HUES6 (cell line): Measurements from ENCODE around the gene CCDC177.
A peak's percentile ranks its signal among the peaks of the same experiment; 100 is the strongest.

ENCODE experiments used
- H3K27ac ChIP-seq: 2 replicates; pipeline ENCODE4 v1.7.0; 2013; ENCODE audit warnings: low read depth, mild to moderate bottlenecking, low read length, inconsistent platforms
- H3K27me3 ChIP-seq: 2 replicates; pipeline ENCODE4 v1.6.1; 2013; ENCODE audit warnings: low read length; ENCODE audit not compliant: control insufficient read depth, insufficient read depth
- H3K36me3 ChIP-seq: 2 replicates; pipeline ENCODE4 v1.6.1; 2013; ENCODE audit warnings: low read length; ENCODE audit not compliant: control insufficient read depth, insufficient read depth
- H3K4me1 ChIP-seq: 2 replicates; pipeline ENCODE4 v1.6.1; 2013; ENCODE audit warnings: low read length; ENCODE audit not compliant: control insufficient read depth, insufficient read depth
- H3K4me3 ChIP-seq: 2 replicates; pipeline ENCODE4 v1.5.1; 2013; ENCODE audit warnings: low read depth, low read length
- H3K9ac ChIP-seq: one replicate; pipeline ENCODE4 v1.6.1; 2013; ENCODE audit warnings: mild to moderate bottlenecking, low read length
- H3K9me3 ChIP-seq: 2 replicates; pipeline ENCODE4 v1.6.1; 2013; ENCODE audit warnings: low read depth, low read length; ENCODE audit not compliant: control insufficient read depth, insufficient read depth

CCDC177 gene

DNA sequence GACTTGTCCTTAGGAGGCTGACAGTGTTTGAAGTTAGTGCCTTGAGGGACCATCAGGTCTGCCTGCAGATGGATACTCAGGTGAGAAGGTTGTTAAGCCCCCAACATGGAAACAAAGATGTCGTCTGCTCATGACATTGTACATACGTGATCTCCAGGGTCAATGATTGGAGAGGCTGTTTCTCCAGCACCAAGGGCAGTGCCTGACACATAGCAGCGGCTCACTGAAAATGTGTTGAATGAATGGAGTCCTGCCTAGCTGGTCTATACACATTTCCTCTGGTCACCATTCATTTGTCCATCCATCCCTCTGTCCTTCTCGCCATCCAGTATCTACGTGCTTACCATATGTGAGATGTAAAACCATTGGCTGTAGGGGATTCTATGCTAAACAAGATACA is 7.1 kb downstream of the CCDC177 start:
- H3K9me3 ChIP-seq: peaks cover 6% of the 10 kb centered on the region; the same call in 1 of the 2 replicates
- H3K27ac ChIP-seq: no peak overlapping the region
- H3K9ac ChIP-seq: no peak overlapping the region
- peaks cover 89% of the 10 kb centered on the region for H3K27me3 ChIP-seq
- no peaks in the 10 kb centered on the region for H3K36me3 ChIP-seq
- peaks cover 5% of the 10 kb centered on the region; the same call in 1 of the 2 replicates for H3K4me1 ChIP-seq
- no peak overlapping the region for H3K4me3 ChIP-seq

DNA sequence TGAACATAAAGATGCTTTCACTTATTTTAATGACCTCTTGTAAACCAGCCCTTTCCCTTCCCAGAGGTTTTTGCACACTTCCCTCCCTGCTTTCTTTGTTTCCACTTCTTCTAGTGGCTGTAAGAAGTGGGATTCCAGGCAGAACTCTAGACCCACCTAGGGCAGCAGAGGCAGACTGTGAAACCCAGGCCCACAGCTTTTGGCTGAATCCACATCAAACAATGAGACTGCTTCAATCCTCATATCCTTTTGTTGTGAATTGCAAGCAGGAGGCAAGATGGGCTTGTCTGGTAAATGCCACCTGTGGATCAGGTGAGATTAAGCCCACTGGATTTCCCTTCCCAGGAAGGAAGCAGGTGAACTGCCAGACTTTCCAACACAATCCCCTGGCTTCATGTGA is 12.8 kb downstream of the CCDC177 start:
- Histone ChIP-seq H3K9me3 (no peaks in the 10 kb centered on the region), H3K27me3 (peaks cover 33% of the 10 kb centered on the region), H3K36me3 (no peaks in the 10 kb centered on the region), H3K4me3 (no peak overlapping the region), H3K4me1 (peaks cover 7% of the 10 kb centered on the region; the same call in 1 of the 2 replicates), H3K27ac (no peak overlapping the region), H3K9ac (no peak overlapping the region)

DNA sequence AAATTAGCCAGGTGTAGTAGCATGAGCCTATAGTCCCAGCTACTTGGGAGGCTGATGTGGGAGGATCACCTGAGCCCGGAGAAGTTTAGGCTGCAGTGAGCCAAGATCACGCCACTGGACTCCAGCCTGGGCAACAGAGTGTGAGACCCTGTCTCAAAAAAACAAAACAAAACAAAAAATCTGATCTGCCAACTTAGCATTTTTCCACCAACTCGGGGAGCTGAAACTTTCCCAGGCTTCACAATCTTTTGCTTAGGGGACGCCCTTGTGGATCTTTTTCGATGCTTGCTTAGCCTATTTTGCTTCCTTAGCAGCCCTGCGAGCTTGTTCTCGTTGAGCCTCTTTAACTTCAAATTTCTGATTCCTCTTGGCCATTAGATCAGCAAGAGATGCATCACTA is 13.8 kb downstream of the CCDC177 start:
- no peak overlapping the region for H3K27ac ChIP-seq
- H3K9me3 ChIP-seq: no peaks in the 10 kb centered on the region
- H3K9ac ChIP-seq: no peak overlapping the region
- H3K4me3 ChIP-seq: no peak overlapping the region
- H3K27me3 ChIP-seq: peaks cover 22% of the 10 kb centered on the region
- no peaks in the 10 kb centered on the region for H3K36me3 ChIP-seq
- H3K4me1 ChIP-seq: peaks cover 7% of the 10 kb centered on the region; the same call in 1 of the 2 replicates

DNA sequence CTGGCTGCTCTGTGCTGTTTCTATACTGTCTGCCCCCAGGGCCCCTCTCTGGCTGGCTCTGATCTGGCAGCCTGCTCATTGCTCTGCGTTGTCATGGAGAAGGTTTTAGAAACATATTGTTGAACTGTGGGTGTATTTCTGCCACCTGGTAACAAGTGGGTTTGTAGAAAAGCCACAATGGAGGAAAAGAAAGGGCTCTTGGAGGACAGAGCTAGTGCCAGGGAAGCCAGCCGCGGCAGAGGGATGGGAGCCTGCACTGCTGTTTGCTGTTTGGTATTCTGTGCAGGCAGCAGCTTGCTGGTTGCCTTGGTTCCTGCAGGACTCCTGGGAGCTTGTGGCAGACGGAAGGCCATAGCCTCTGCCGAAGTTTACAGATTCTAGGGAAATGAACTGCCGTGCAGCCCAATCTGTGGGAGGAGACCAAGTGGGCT is 15.1 kb downstream of the CCDC177 start:
- H3K27ac ChIP-seq: no peak overlapping the region
- H3K4me3 ChIP-seq: no peak overlapping the region
- H3K27me3 ChIP-seq: peaks cover 10% of the 10 kb centered on the region; the same call in 1 of the 2 replicates
- H3K4me1 ChIP-seq: peaks cover 7% of the 10 kb centered on the region; the same call in 1 of the 2 replicates
- no peaks in the 10 kb centered on the region for H3K36me3 ChIP-seq
- no peaks in the 10 kb centered on the region for H3K9me3 ChIP-seq
- H3K9ac ChIP-seq: no peak overlapping the region

DNA sequence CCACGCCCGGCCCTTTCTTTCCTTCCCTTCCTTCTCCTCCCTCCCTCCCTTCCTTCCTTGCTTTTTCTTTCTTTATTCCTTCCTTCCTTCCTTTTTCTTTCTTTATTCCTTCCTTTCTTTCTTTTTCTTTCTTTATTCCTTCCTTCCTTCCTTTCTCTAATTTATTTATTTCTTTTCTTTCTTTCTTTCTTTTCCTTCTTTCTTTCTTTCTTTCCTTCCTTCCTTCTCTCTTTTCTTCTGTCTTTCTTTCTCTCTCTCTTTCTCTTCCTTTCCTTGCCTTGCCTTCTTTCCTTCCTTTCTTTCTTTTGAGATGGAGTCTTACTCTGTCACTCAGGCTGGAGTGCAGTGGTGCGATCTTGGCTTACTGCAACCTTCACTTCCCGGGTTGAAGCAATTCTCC is 15.9 kb downstream of the CCDC177 start:
- H3K4me1 ChIP-seq: peaks cover 7% of the 10 kb centered on the region; the same call in 1 of the 2 replicates
- H3K36me3 ChIP-seq: no peaks in the 10 kb centered on the region
- no peaks in the 10 kb centered on the region for H3K9me3 ChIP-seq
- H3K27ac ChIP-seq: no peak overlapping the region
- peaks cover 1% of the 10 kb centered on the region; the same call in 1 of the 2 replicates for H3K27me3 ChIP-seq
- no peak overlapping the region for H3K4me3 ChIP-seq
- no peak overlapping the region for H3K9ac ChIP-seq

DNA sequence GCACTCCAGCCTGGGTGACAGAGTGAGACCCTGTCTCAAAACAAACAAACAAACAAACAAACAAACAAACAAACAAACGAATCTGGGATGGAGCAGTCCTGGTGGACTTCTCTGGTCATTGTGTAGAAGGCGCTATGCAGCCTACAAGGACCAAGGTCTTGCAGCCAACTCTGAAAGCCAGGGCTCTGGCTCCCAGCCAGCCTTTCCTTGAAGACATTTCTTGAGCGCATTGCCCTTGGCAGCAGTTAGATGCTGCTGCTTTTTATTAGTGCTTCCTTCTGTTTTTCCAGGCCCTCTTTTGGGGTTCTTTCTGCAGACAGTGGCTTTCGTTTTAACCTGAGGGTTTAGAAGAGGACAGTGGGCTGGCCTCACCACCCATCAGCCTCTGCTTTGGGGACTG is 20.2 kb downstream of the CCDC177 start:
- Histone ChIP-seq H3K9ac (no peak overlapping the region), H3K27me3 (no peaks in the 10 kb centered on the region), H3K4me3 (no peak overlapping the region), H3K4me1 (peaks cover 10% of the 10 kb centered on the region), H3K36me3 (no peaks in the 10 kb centered on the region), H3K9me3 (no peaks in the 10 kb centered on the region), H3K27ac (no peak overlapping the region)

DNA sequence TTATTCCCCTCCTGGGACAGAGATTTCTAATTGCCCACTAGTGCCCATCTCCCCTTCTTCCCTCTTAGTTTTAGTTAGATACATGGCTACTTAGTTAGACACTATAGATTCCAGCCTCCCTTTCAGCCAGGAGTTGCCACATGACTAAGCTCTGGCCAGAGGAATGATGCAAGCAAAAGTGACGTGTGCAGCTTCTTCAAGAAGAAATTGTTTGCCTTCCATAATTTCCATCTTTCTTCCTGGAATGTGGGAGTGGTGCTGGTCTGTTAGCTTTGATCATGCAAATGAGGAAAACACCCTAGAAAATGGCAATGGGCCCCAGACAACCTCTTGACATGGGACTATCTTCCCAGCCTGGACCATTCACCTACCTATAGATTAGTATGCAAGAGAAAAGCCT is 21.4 kb downstream of the CCDC177 start:
- Histone ChIP-seq H3K4me3 (no peak overlapping the region), H3K36me3 (no peaks in the 10 kb centered on the region), H3K27me3 (no peaks in the 10 kb centered on the region)

DNA sequence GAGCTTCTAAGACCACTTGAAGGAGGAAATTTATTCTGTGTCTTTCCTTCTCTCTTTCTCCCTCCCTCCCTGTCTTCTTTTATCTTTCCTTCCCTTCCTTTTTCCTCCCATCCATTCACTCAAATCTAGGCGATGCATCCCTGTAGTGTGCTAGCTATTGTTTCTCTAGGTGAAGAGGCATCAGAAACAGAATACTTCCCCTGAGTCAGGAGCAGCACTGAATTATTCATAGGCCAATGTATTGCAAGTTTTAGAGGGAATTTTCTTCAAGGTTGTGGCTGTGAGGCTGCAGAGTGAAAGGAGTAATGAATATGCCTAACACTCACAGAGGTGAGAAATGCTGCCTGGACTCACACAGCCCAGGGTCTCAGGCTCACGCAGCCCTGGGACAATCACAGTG is 23.2 kb downstream of the CCDC177 start:
- Histone ChIP-seq H3K27ac (no peak overlapping the region), H3K36me3 (no peaks in the 10 kb centered on the region), H3K4me1 (peaks cover 10% of the 10 kb centered on the region), H3K27me3 (no peaks in the 10 kb centered on the region), H3K4me3 (no peak overlapping the region), H3K9ac (no peak overlapping the region), H3K9me3 (no peaks in the 10 kb centered on the region)

More for the DNA sequence above, 21.4 kb downstream of the CCDC177 start:
- no peaks in the 10 kb centered on the region for H3K9me3 ChIP-seq
- no peak overlapping the region for H3K9ac ChIP-seq
- H3K4me1 ChIP-seq: peaks cover 10% of the 10 kb centered on the region
- H3K27ac ChIP-seq: no peak overlapping the region

DNA sequence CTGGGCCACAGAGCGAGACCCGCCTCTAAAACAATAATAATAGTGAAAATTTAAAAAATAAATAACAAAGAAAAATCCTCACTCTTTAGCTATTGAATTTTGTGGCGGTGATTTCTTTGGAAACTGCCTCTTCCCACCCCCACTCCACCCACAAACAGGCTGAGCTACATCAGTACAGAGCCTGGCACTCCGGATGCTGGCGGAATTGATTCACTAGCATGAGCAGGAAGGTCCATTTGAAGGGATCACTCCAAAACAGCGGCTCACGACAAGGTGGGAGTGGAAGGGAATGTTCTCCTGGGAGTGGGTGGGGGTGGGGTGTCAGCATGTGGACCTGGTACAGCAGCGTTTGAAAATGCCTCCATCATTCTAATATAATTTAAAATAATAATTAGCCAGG is 26.1 kb downstream of the CCDC177 start:
- Histone ChIP-seq H3K9ac (no peak overlapping the region), H3K36me3 (no peaks in the 10 kb centered on the region), H3K9me3 (no peaks in the 10 kb centered on the region), H3K27ac (no peak overlapping the region), H3K4me1 (peaks cover 10% of the 10 kb centered on the region), H3K4me3 (no peak overlapping the region), H3K27me3 (peaks cover 9% of the 10 kb centered on the region; the same call in 1 of the 2 replicates)

DNA sequence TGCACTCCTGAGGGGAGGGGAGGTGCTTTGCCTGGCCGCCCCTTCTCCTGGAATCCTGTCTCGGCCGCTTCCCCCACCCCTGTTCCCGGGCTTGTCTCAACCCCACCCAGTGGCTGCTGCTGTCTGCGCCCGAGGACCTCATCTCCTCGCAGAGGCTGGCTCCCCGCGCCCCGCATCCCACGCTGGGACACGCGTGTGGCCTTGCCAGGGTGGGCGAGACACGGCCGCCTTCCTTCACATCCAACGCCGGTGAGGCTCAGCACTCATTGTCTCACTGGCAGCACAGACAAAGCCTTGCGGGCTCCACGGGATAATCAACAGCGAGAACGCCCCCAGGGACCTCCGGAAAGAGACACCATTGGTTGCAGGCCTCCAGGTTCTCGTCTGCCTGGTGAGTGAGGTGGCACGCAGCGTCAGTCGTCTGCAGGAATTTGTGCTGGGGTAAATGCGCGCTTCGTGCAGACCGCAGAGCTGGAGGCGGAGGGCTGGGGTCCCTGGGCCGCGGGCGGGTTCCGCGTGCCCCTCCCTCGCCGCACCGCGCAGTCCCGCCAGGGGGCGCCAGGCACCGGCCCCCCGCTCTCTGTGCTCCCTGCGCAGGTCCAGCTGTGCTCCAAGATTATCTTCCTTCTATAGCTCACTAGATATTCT is 26.8 kb downstream of the CCDC177 start:
- Histone ChIP-seq H3K9ac (peak overlapping the region; percentile 50), H3K9me3 (no peaks in the 10 kb centered on the region), H3K27ac (no peak overlapping the region), H3K36me3 (no peaks in the 10 kb centered on the region), H3K4me1 (peaks cover 10% of the 10 kb centered on the region), H3K4me3 (peak overlapping the region; percentile 64), H3K27me3 (peaks cover 15% of the 10 kb centered on the region; the same call in 1 of the 2 replicates)

DNA sequence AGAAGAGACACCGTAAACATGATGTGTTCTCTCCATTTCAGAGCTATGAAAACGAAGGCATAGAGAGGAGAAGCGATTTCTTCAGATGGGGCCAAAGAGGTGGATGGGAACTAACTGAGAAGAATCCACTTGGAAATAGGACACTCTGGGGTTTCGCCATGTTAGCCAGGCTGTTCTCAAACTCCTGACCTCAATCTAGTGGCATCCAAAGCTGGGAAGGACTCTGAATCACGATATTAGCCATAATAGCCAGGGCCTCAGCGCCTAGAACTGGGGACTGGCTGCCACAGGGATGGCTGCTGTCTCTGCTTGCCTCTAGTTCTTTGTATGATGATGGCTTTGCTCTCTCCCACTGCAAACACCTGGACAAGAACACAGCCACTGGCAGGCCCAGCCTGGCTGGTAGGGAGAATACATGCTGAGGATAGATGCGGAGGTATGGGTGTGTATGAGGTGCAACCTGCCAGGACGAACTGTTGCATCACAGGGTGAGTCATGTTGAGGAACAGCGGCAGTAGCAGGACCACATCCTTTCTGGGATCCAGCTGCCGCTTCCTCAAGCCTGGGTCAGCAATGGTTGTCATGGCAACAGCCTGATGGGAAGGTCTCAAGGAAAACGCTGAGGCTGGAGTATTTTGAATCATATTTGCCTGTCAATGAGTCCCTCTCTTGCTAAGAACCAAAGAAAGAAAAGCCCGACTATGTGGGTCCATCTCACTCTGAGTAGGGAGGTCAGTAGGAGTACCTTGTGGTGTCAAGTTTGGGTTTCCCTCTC is 31.1 kb downstream of the CCDC177 start:
- no peaks in the 10 kb centered on the region for H3K4me1 ChIP-seq
- H3K9me3 ChIP-seq: no peaks in the 10 kb centered on the region
- no peak overlapping the region for H3K4me3 ChIP-seq
- H3K9ac ChIP-seq: no peak overlapping the region
- no peaks in the 10 kb centered on the region for H3K36me3 ChIP-seq
- no peak overlapping the region for H3K27ac ChIP-seq
- H3K27me3 ChIP-seq: peaks cover 18% of the 10 kb centered on the region; the same call in 1 of the 2 replicates
